Measurements from ENCODE around the gene BACE1-AS.
A peak's percentile ranks its signal among the peaks of the same experiment; 100 is the strongest.

BACE1-AS gene

GRCh38 chr11:117286588-117286987 lies 4.6 kb upstream of the BACE1-AS start:
- Histone ChIP-seq H3K4me3 (no peak overlapping the region), H3K27ac (no peak overlapping the region)

- Histone ChIP-seq H3K27ac (no peak overlapping the region), H3K4me3 (no peak overlapping the region)
Observed at GRCh38 chr11:117287668-117288067, 3.5 kb upstream of the BACE1-AS start.

GRCh38 chr11:117289795-117290194 lies 1.4 kb upstream of the BACE1-AS start:
- Histone ChIP-seq H3K4me3 (no peak overlapping the region), H3K27ac (no peak overlapping the region)

DNA sequence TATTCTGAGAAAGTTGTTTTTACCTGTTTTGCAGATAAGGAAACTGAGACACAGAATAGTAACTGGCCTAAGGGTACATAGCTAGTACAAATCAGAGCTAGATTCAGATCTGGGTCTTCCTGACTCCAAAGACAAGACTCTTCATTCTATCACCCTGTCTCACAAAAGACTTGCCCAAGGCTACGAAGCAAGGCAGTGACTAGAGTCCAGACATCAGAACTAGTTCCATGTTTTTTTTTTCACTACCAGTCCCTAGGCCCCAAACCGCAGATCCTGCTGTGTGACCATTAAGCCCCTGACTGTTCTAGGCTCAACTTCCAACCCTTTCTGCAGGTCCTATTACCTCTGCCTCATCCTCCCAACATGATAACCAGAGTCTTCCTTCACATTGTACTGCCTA lies 1.5 kb downstream of the BACE1-AS start:
- H3K4me3 ChIP-seq = no peak overlapping the region
- H3K27ac ChIP-seq = no peak overlapping the region

- Histone ChIP-seq H3K4me3 (no peak overlapping the region), H3K27ac (no peak overlapping the region)
Observed at GRCh38 chr11:117295438-117296137, 4.4 kb downstream of the BACE1-AS start.

DNA sequence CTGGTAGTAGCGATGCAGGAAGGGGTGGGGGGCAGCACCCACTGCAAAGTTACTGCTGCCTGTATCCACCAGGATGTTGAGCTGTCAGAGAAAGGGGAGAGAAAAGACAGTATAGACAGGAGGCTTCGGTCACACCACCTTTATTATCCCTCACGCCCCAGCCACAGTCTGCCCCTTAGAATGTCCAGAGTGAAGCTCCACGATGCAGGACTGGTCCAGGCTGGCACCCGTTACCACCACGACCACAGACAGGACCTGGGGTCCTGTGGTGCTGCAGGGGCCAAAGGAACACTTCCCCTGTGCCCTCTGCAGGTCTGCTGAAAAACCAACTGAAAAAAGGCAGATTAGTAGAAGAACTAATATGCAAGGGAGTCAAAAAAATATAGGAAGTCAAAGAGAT lies 5.7 kb downstream of the BACE1-AS start:
- no peak overlapping the region for H3K4me3 ChIP-seq
- H3K27ac ChIP-seq = no peak overlapping the region

DNA sequence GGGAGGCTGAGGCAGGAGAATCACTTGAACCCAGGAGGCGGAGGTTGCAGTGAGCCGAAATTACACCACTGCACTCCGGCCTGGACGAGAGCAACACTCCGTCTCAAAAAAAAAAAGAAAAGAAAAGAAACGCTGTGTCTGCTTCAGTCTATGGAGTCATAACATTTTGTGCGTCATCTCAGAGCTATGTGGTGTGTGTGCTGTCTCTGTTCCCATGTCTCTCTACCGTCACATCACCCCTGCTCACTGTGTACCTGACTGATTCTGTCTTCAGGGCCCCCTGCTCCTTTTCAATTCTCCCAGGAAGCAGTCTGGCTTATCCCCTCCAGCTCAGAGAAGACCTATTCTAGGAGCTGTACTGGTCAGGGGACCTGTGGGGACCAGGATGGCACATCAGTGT lies 7.0 kb downstream of the BACE1-AS start:
- Histone ChIP-seq H3K4me3 (no peak overlapping the region), H3K27ac (no peak overlapping the region)

GRCh38 chr11:117299351-117300282 lies 8.5 kb downstream of the BACE1-AS start:
- H3K4me3 ChIP-seq = no peak overlapping the region
- peak overlapping the region in 2 of 21 experiments; percentile 25 to 27 for H3K27ac ChIP-seq

GRCh38 chr11:117300283-117300663 lies 9.1 kb downstream of the BACE1-AS start:
- peak overlapping the region in 1 of 21 experiments; percentile 27 for H3K27ac ChIP-seq
- no peak overlapping the region for H3K4me3 ChIP-seq

DNA sequence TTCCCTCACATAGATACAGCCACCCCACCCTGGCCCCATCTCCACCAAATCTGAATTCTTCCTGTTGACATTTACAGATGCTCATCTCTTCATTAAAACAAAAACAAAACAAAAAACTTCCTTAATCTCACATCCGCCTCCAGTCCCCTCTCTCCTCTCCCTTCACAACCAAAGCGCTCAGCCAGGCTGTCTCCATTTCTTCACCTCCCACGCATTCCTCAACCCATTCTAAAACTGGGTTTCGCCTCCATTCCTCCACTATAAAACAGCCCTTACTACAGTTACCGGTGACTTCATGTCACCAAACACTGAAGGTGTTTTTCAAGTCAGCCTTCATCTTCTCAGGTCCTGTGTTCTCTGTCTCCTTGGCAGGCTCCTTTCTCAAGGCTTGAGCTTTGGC lies 9.6 kb downstream of the BACE1-AS start:
- H3K4me3 ChIP-seq = no peak overlapping the region
- no peak overlapping the region for H3K27ac ChIP-seq

DNA sequence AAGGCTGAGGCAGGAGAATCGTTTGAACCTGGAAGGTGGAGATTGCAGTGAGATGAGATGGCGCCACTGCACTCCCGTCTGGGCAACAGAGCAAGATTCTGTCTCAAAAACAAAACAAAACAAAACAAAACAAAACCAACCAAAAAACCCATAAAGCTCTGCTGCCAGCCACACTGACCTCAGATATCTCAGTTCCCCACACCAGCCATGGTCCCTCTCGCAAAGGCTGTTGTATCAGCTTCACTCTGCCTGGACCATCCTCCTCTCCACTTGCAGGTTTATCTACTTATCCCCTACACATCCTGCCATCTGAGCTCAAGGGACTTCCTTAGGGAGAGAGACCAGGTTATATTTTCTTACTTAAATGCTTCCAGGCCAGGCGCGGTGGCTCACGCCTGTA lies 11.1 kb downstream of the BACE1-AS start:
- Histone ChIP-seq H3K27ac (no peak overlapping the region), H3K4me3 (no peak overlapping the region)

DNA sequence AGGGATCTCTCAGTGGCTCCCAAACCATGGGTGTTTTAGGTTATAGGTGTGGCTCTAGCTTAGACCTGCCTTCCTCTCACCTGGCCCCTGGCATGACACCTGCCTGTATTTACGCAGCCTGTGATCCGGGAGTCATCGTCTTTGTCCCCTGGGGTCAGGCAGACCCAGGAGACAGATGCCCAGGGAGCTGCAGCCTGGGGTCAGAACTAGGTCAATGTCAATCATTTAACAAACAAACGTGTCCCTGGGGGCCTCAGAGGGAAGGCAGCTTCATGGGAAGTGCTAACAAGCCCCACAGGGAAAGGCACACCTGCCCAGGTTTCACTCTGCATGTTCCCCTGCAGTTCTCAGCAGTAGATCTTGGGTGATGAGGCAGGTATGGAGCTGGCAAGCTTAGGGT lies 12.0 kb downstream of the BACE1-AS start:
- Histone ChIP-seq H3K27ac (no peak overlapping the region), H3K4me3 (no peak overlapping the region)

DNA sequence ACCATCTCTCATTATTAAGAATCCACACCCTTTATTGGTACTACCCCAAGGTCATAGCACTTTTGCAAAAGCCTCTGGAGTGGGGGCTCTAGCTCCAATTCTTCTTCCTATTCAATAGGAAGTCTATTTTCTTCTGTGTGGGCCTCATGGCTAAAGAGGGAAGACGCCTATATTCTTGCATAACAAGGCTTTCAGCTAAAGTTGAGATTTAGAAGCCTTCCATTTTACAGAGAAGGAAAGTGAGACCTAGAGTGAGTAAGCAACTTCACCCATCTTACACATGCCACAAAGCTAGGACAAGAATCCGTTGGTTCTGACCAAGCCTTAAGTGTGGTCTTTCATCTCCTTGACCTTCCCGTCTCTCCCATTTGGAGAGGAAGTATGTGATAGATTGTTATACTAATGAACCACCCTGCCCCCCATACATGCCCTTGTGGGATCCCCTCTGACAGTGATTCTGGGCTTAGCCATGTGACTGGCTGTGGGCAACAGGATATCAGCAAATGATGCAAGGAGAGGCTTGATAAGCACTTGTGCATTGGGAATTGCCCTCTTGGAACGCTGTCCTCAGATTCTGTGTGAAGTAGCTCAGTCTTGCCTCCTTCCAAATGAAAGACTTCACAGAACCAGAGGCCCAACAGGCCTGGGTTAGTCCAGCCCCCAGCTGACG lies 12.6 kb downstream of the BACE1-AS start:
- H3K27ac ChIP-seq = no peak overlapping the region
- no peak overlapping the region for H3K4me3 ChIP-seq

DNA sequence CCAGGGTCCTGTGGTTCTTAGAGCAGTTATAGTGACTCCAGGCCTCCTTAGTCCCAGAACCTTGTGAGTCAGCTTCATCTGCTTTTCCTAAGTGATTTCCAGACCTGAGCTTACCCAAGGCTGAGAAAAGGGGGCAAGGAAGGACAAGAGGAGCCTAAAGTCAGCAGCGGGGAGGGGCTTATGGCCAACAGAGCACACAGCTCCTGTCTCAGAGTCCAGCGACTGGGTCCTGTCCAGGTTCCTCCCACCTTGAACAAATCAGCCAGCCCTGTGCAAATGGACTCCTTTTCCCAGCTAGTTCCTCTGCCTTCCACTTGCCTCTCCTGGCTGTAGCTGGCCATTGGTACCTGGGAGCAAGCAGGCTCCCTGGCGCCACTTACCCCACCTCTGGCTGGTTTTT lies 14.0 kb downstream of the BACE1-AS start:
- H3K4me3 ChIP-seq = no peak overlapping the region
- no peak overlapping the region for H3K27ac ChIP-seq

- no peak overlapping the region for H3K27ac ChIP-seq
Observed at GRCh38 chr11:117309310-117309709, 18.2 kb downstream of the BACE1-AS start.

GRCh38 chr11:117313091-117313490 lies 21.9 kb downstream of the BACE1-AS start:
- Histone ChIP-seq H3K4me3 (no peak overlapping the region), H3K27ac (no peak overlapping the region)

More at GRCh38 chr11:117309310-117309709, 18.2 kb downstream of the BACE1-AS start:
- no peak overlapping the region for H3K4me3 ChIP-seq

DNA sequence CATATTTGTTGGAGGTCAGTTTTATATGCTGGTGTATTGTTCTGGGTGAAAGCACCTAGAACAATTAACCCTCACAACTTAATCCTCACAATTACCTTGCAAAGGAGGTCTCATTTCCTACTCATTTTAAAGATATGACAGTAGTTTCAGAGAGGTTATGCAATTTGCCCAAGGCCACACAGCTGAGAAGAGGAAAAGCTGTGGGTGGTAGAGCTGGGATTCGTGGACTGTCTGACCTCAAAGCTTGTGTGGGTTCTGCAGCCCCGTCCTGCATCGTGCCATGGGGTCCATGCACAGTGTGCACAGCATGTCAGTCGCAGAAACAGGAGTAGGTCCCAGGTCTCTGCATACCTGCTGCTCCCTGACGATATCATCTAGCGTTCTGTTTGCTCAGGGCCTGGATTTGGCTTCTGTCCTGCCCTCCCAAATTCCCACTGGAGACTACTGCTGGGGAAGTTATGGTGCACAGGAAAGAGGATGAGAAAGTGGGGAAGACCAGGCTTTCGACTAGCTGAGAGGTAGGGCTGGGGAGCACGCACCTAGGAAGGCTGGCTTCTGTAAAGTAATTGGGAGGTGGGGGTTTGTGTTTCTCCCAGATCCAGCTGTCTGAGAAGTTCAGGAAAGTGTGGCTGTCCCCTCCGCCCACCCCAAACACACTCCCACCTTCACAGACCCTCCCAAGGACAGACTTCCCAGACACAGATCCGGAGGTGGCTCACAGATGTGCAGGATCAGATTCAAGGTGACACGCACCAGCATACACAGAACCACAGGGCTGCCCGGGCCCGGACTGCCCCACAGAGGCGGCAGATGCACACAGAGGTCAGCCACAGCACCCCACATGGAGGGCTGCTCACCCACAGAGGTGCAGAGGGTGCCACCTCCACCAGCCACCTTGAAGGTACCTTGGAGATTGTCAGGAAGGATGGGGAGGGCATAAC lies 23.0 kb downstream of the BACE1-AS start:
- Histone ChIP-seq H3K27ac (peak overlapping the region in 1 of 21 experiments; percentile 18), H3K4me3 (peak overlapping the region in 2 of 7 experiments; percentile 62 to 66)

- Histone ChIP-seq H3K27ac (peak overlapping the region in 5 of 21 experiments; percentile 18 to 73 (median 64)), H3K4me3 (peak overlapping the region; percentile 59 to 89 (median 66))
Observed at GRCh38 chr11:117314840-117315239, 23.7 kb downstream of the BACE1-AS start.
